K562 (cell line): Measurements from ENCODE around the gene UBE3D. TPM values are rescaled to one million over a fixed set of nuclear protein-coding genes. Genes with fewer than 3 reads are reported as not detected.

Experiments used
- ATF2 ChIP-seq: sonication (generic); formaldehyde crosslinking; IDR thresholded peaks from 2 replicates; pipeline ENCODE4 v1.8.1; 2022; ENCODE audit warnings: missing genetic modification reagents
- CBFA2T2 ChIP-seq: fragments of 450-650 bp; conservative IDR thresholded peaks from 2 replicates; pipeline ENCODE4 v1.6.1; 2017; ENCODE audit warnings: mild to moderate bottlenecking
- CHD4 ChIP-seq: fragments of 200-600 bp; sonication (generic); IDR thresholded peaks from 3 replicates; pipeline ENCODE4 v1.6.1; 2012; ENCODE audit warnings: low read depth, mild to moderate bottlenecking, mixed read lengths, low read length, inconsistent platforms; ENCODE audit not compliant: insufficient read depth, insufficient replicate concordance, poor library complexity, severe bottlenecking
- EHMT2 ChIP-seq: fragments of 450-650 bp; IDR thresholded peaks from 2 replicates; pipeline ENCODE4 v1.6.1; 2018; ENCODE audit warnings: antibody characterized with exemption
- GATA2 ChIP-seq: sonication (generic); formaldehyde crosslinking; IDR thresholded peaks from 2 replicates; pipeline ENCODE4 v1.4.0; 2020; ENCODE audit warnings: mild to moderate bottlenecking, missing genetic modification reagents
- IFI16 ChIP-seq: fragments of 250-450 bp; sonication (Bioruptor Pico); IDR thresholded peaks from 2 replicates; pipeline ENCODE4 v2.1.2; 2022; ENCODE audit warnings: mild to moderate bottlenecking, inconsistent platforms
- NCOR1 ChIP-seq: fragments of 450-650 bp; IDR thresholded peaks from 2 replicates; pipeline ENCODE4 v1.6.1; 2016; ENCODE audit warnings: mild to moderate bottlenecking, moderate library complexity
- NKRF ChIP-seq: fragments of 450-650 bp; IDR thresholded peaks from 2 replicates; pipeline ENCODE4 v1.6.1; 2016; ENCODE audit warnings: borderline replicate concordance
- RB1 ChIP-seq: fragments of 450-650 bp; IDR thresholded peaks from 2 replicates; pipeline ENCODE4 v1.6.1; 2017; ENCODE audit warnings: low read depth, mild to moderate bottlenecking
- RFX7 ChIP-seq: fragments of 250-450 bp; sonication (Bioruptor Pico); IDR thresholded peaks from 2 replicates; pipeline ENCODE4 v1.5.1; 2021; ENCODE audit warnings: mild to moderate bottlenecking
- RREB1 ChIP-seq: fragments of 250-450 bp; sonication (Bioruptor Pico); IDR thresholded peaks from 2 replicates; pipeline ENCODE4 v1.4.0; 2020
- TRIM25 ChIP-seq: fragments of 450-650 bp; IDR thresholded peaks from 2 replicates; pipeline ENCODE4 v1.7.0; 2016; ENCODE audit warnings: borderline replicate concordance
- USF1 ChIP-seq: sonication (generic); formaldehyde crosslinking; IDR thresholded peaks from 2 replicates; pipeline ENCODE4 v1.9.0; 2022; ENCODE audit warnings: mild to moderate bottlenecking, missing genetic modification reagents
- ZNF347 ChIP-seq: fragments of 450-650 bp; formaldehyde crosslinking; IDR thresholded peaks from 2 replicates; pipeline ENCODE4 v1.4.0; 2020; ENCODE audit warnings: low read depth, mild to moderate bottlenecking, moderate library complexity
- ZNF41 ChIP-seq: fragments of 250-450 bp; sonication (Bioruptor Pico); conservative IDR thresholded peaks from 2 replicates; pipeline ENCODE4 v1.4.0; 2020; ENCODE audit warnings: mild to moderate bottlenecking
- polyA plus RNA-seq, 8 experiments: library from polyadenylated mRNA; depleted of rRNA in 4 of 8; stranded (reverse) in 5 of 8; unstranded in 3 of 8; fragments of >200 nt; fragmentation: Nextera tagmentation in 2 of 8; fragmentation: Illumina TruSeq in 1 of 8; extraction: Ambion mirVana in 2 of 8; extraction: Trizol in 1 of 8; gene quantifications; 2 replicates each; pipeline versions ENCODE4 v1.2.1 to v1.2.3, GENCODE V29; 2011 to 2014; ENCODE audit warnings: inconsistent platforms in 1 of 8, missing spikeins in 1 of 8
- total RNA-seq, 7 experiments: library from RNA; depleted of rRNA in 6 of 7; stranded (reverse); fragments of >200 nt in 6 of 7; fragmentation: Illumina TruSeq in 2 of 7; extraction: Trizol in 2 of 7; gene quantifications; 2 replicates each; pipeline versions ENCODE4 v1.2.1 to v1.2.3, GENCODE V29; 2011 to 2021; ENCODE audit warnings: low replicate concordance in 1 of 7

Gene UBE3D
- total and polyA plus RNA-seq, 9 of the 15 experiments (the other 6 are each of a cell fraction or from before 2014, with no cell fraction given) = 9.4 to 17.6 (median 11.9) TPM

GRCh38 chr6:82893889-82894652, 171.6 kb downstream of the UBE3D start (continued):
- TF ChIP-seq RREB1 (CRISPR knock-in tag) (no peak), IFI16 (no peak), CHD4 (no peak), RB1 (no peak), GATA2 (CRISPR knock-in tag) (peak; percentile 30; the same call in 1 of the 2 replicates), NKRF (no peak), RFX7 (CRISPR knock-in tag) (no peak), EHMT2 (peak; percentile 81), ZNF41 (CRISPR knock-in tag) (no peak), CBFA2T2 (peak; percentile 86), ATF2 (CRISPR knock-in tag) (no peak), TRIM25 (no peak), ZNF347 (CRISPR knock-in tag) (no peak), USF1 (CRISPR knock-in tag) (peak; percentile 55), NCOR1 (peak; percentile 74)
